COLO829 (cell line): ENCODE data around the gene AK2.
"Not testable (repeated sequence)": the region's sequence is repeated elsewhere in the genome, so short reads cannot be mapped to it uniquely, and the experiment has no call there.

ENCODE experiments used
- DNase-seq: peaks from one replicate; pipeline ENCODE4 v3.0.0; 2012; ENCODE audit warnings: low spot score

AK2 gene

GRCh38 chr1:33036526-33037503 is at the start of gene AK2:
TSS of gene AK2 (minus strand) at chr1:33036883. CDS start at chr1:33036828, 55 bp downstream.
- peak; percentile 96 for DNase-seq

- peak; percentile 29 for DNase-seq
Observed at GRCh38 chr1:33086384-33086850, 49.7 kb upstream of the AK2 start.

GRCh38 chr1:33085332-33085731 is 48.6 kb upstream of the AK2 start:
- no peak for DNase-seq

- DNase-seq, result no peak
Observed at GRCh38 chr1:33082575-33083108, 46.0 kb upstream of the AK2 start.

- DNase-seq, result no peak
Observed at GRCh38 chr1:33081554-33082305, 45.0 kb upstream of the AK2 start.

GRCh38 chr1:33080885-33081553 is 44.3 kb upstream of the AK2 start, which contains the start of gene AZIN2:
TSS of gene AZIN2 (plus strand) at chr1:33081153. CDS start at chr1:33082250, 1,097 bp downstream.
- DNase-seq, result peak; percentile 96

GRCh38 chr1:33080373-33080772 is 43.7 kb upstream of the AK2 start:
- no peak for DNase-seq

GRCh38 chr1:33078030-33078591 is 41.4 kb upstream of the AK2 start:
- DNase-seq, result no peak

- peak; percentile 54 for DNase-seq
Observed at GRCh38 chr1:33074193-33074945, 37.7 kb upstream of the AK2 start.

GRCh38 chr1:33072707-33073106 is 36.0 kb upstream of the AK2 start:
- no peak for DNase-seq

GRCh38 chr1:33070628-33071027 is 33.9 kb upstream of the AK2 start:
- DNase-seq, result no peak

GRCh38 chr1:33068108-33068507 is 31.4 kb upstream of the AK2 start:
- not testable (repeated sequence) for DNase-seq

- DNase-seq, result not testable (repeated sequence)
Observed at GRCh38 chr1:33066477-33066876, 29.8 kb upstream of the AK2 start.

- no peak for DNase-seq
Observed at GRCh38 chr1:33065301-33065700, 28.6 kb upstream of the AK2 start.

- not testable (repeated sequence) for DNase-seq
Observed at GRCh38 chr1:33064284-33064683, 27.6 kb upstream of the AK2 start.

- no peak for DNase-seq
Observed at GRCh38 chr1:33061834-33062233, 25.2 kb upstream of the AK2 start.

- DNase-seq, result peak; percentile 91
Observed at GRCh38 chr1:33060579-33061083, 23.9 kb upstream of the AK2 start.

- DNase-seq, result no peak
Observed at GRCh38 chr1:33057095-33057494, 20.4 kb upstream of the AK2 start.

- no peak for DNase-seq
Observed at GRCh38 chr1:33056426-33056825, 19.7 kb upstream of the AK2 start.

- DNase-seq, result peak; percentile 59
Observed at GRCh38 chr1:33055210-33056008, 18.7 kb upstream of the AK2 start.
